HG02763 (cell line): ENCODE data around the gene METTL1.

ENCODE experiments used
- ATAC-seq: cut with Tn5 transposase; IDR thresholded peaks from one replicate; pipeline ENCODE4 v1.9.1; 2021; ENCODE audit warnings: mild to moderate bottlenecking, moderate library complexity; ENCODE audit not compliant: unreplicated experiment

METTL1 gene

GRCh38 chr12:57770734-57771133 is 1.2 kb downstream of the METTL1 start:
- ATAC-seq = no peak

GRCh38 chr12:57769594-57769993 is 2.3 kb downstream of the METTL1 start:
- ATAC-seq = no peak

GRCh38 chr12:57767876-57768275 is 4.0 kb downstream of the METTL1 start:
- no peak for ATAC-seq

- ATAC-seq = no peak
These were observed 4.6 kb downstream of the METTL1 start for GRCh38 chr12:57767305-57767698.

GRCh38 chr12:57766464-57767304 is 5.2 kb downstream of the METTL1 start, which contains the start of gene CYP27B1:
Gene CYP27B1 (minus strand): TSS chr12:57767078. CDS start chr12:57767041, 37 bp downstream.
- no peak for ATAC-seq

- ATAC-seq = no peak
These were observed 6.0 kb downstream of the METTL1 start for GRCh38 chr12:57765698-57766463.

- peak; percentile 57 for ATAC-seq
These were observed 6.8 kb downstream of the METTL1 start for GRCh38 chr12:57765003-57765697.

- no peak for ATAC-seq
These were observed 7.3 kb downstream of the METTL1 start for GRCh38 chr12:57764662-57765002.

GRCh38 chr12:57763881-57764661 is 7.8 kb downstream of the METTL1 start:
- no peak for ATAC-seq

GRCh38 chr12:57762463-57762862 is 9.4 kb downstream of the METTL1 start:
- ATAC-seq = no peak

- ATAC-seq = no peak
These were observed 10.4 kb downstream of the METTL1 start for GRCh38 chr12:57761391-57761998.

GRCh38 chr12:57760347-57760982 is 11.4 kb downstream of the METTL1 start:
- no peak for ATAC-seq

- no peak for ATAC-seq
These were observed 12.4 kb downstream of the METTL1 start for GRCh38 chr12:57759360-57759980.

- no peak for ATAC-seq
These were observed 13.1 kb downstream of the METTL1 start for GRCh38 chr12:57758552-57759359.

- ATAC-seq = no peak
These were observed 14.1 kb downstream of the METTL1 start for GRCh38 chr12:57757771-57758170.

- ATAC-seq = no peak
These were observed 15.2 kb downstream of the METTL1 start for GRCh38 chr12:57756406-57757341.
